Activated T-cell treated with anti-CD3 and anti-CD28 coated beads, Interleukin-2, amount 50 U/mL, for 48 hours (primary cell): Measurements from ENCODE around the gene SYVN1.
"Not testable (repeated sequence)": the region's sequence is repeated elsewhere in the genome, so short reads cannot be mapped to it uniquely, and the experiment has no call there.

Source experiments
- DNase-seq, 2 experiments: peaks; one replicate each; pipeline ENCODE4 v3.0.0-alpha.2; 2020

The SYVN1 gene

GRCh38 chr11:65134240-65134951 lies at the start of gene SYVN1:
TSS of gene SYVN1 (minus strand) at chr11:65134519. CDS start at chr11:65133601, 918 bp downstream.
- peak; percentile 95 to 96 for DNase-seq

GRCh38 chr11:65183201-65183891 lies 49.0 kb upstream of the SYVN1 start:
- DNase-seq, result no peak

- peak; percentile 34 to 42 for DNase-seq
Observed at GRCh38 chr11:65182258-65183170, 48.2 kb upstream of the SYVN1 start.

DNA sequence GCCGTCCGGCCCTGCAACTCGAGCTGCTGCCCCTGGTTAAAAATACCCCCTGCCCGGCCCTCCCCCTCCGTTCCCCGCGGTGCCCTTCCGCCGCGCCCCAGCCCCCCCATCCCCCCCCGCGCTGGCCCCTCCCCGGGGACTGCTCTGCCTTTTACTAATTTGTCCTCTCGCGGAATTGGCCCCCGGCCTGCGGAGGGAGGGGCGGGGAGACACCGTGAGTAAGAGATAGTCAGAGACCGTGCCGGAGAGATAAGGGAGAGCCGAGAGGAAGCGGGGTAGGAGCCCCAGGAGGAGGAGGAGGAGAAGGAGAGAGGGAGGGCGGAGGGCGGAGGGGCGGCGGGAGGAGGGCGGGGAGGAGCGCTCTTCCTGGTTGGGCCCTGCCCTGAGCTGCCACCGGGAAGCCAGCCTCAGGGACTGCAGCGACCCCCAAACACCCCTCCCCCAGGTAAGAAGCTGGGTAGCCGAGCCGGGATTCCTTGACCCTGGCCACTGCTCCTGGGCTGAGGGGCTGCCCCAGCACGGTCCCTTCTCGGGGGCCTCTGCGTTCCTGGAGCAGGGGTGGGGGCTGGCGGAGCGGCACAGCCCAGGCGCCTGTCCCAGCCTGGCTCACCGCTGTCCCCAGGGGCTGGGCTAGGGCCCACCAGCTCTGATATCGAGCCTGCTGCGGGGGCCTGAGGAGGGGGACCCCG lies 47.4 kb upstream of the SYVN1 start, which contains the start of gene CAPN1:
Gene CAPN1 (plus strand): TSS at position 360 of the 689 bp plus-strand sequence. CDS start 774 bp downstream, outside the sequence.
- peak; percentile 86 to 87 for DNase-seq

DNA sequence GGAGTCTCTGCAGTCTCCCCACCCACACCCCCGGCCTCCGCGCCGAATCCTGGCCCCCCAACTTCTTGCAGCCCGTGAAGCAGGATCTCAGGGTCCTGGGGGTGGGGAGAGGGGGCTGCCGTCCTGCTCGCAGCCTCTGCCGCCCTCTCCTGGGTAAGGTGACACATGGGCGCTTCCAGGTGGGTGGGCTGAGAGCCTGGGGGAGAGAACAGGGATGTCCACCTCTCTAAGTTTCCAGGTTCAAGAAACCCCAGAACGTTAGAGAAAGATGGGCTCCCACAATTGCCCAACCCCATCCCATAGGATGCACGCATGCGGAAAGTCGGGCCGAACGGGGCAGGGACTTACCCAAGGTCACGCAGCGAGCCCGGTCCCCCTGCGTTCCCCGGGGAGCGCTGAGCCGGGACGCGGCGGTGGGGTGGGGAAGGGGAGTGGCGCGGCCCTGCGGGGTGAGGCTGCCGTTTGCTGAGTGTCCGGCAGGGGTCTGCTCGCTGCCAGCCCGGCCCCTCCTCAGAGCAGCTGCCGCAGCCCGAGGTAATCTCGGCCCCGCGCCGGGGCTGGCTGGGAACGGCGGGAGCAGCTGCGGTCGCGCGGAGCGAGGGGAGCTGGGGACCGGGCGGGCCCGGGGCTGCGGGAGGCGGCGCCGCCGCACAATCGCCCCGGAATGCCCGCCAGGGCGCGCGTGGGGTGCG lies 46.7 kb upstream of the SYVN1 start:
- DNase-seq, result peak; percentile 73 to 81

DNA sequence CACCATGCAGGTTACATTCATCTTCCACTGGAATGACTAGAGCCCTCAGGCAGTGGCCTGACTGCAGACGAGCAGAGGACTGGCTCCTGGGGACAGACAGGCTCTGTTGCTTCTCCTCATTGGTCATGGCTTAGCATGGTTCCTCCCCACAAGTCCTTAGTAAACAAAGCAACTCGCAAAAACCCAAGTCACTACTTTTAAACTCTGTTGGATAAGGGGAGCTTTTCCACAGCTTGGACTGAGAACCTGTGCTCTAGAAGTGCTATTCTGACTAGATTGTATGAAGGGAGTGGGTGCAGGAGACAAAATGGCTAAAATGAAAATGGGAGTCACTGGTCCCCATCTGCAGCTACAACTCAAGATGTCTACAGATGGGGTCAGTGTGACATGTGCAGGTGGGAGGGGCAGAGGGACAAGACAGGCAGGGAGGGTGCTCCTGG lies 40.3 kb upstream of the SYVN1 start:
- not testable (repeated sequence) for DNase-seq

GRCh38 chr11:65172600-65172999 lies 38.3 kb upstream of the SYVN1 start:
- no peak for DNase-seq

- no peak for DNase-seq
Observed at GRCh38 chr11:65170058-65170534, 35.8 kb upstream of the SYVN1 start, which contains the start of gene SPDYC. TSS of gene SPDYC (plus strand) at chr11:65170233. CDS start at chr11:65171358, 1,125 bp downstream.

- peak in 1 of 2 experiments; percentile 29 for DNase-seq
Observed at GRCh38 chr11:65169164-65169641, 34.9 kb upstream of the SYVN1 start.

GRCh38 chr11:65167656-65168055 lies 33.3 kb upstream of the SYVN1 start:
- DNase-seq, result no peak

DNA sequence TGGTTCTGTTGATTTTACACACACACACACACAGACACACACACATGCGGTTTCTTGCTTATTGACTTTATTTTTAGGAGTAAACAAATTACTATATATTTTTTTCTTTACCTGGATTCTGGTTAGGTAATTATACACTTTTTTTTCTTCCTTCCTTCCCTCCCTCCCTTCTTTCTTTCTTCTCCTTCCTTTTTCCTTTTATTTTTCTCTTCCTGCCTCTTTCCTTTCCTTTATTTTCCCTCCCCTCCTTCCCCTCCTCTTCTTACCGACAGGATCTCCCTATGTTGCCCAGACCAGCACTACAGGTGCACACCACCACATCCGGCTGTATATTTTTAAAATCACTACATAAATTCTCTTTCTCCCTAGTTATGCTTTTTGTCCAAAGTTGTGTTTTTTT lies 32.6 kb upstream of the SYVN1 start:
- DNase-seq, result no peak

DNA sequence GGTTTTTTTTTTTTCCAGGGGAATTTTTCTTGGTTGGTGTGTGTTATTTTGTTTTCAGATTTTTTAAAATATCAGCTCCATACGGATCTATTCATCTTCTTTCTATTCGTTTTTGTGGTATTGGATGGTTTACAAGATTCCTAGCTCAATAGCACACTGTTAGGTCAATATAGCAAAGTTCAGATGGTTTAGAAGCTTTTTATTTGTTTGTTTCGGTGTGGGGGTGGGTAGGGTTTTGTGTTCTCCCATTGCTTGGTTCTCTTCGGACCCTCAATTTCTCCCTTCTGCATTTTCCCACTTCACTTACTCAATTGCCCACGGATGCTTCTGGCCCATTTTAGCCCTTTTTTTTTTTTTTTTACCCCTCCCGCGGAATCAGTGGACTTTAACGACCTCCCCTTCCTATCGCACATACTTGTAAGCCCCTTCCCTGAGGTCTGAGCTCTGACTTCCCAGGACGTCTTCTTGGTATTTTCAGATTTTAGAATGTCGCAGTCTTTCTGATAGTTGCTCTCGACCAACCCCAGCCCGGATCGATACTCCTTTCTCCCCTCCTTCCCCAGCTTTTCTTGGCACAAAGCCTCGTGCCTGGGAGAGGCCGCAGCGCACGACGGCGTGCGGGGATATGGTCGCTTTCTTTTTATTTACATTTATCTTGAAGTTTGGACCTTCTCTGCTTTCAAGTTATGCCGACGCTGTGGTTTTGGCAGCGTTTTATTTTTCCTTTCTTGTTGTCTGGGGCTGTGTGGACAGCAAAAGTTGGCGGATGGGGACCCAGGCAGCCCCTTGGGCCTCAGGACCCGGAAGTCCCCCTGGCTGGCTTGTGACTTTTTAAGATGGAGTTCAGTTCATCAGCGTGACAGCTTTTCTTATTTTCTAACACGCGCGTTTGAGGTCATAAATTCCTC lies 31.3 kb upstream of the SYVN1 start:
- DNase-seq, result no peak

- no peak for DNase-seq
Observed at GRCh38 chr11:65163684-65164083, 29.4 kb upstream of the SYVN1 start.

- no peak for DNase-seq
Observed at GRCh38 chr11:65160643-65161042, 26.3 kb upstream of the SYVN1 start.

DNA sequence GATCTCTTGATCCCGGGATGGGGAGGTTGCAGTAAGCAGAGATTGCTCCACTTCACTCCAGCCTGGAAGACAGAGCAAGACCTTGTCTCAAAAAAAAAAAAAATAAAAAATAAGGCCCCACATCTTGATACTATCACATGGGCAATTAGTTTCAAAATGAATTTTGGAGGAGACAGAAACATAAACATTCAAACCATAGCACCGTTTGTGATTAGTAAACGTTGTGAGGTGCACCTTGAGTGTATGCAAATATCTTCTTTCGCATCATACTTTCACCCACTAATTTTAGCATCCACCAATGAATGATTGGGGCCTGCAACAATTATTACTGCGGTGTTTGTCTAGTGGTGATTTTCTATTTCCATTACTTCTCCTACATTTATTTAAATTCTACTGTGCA lies 24.7 kb upstream of the SYVN1 start:
- DNase-seq, result no peak

GRCh38 chr11:65157336-65157735 lies 23.0 kb upstream of the SYVN1 start:
- no peak for DNase-seq

- DNase-seq, result no peak
Observed at GRCh38 chr11:65156926-65157325, 22.6 kb upstream of the SYVN1 start.

DNA sequence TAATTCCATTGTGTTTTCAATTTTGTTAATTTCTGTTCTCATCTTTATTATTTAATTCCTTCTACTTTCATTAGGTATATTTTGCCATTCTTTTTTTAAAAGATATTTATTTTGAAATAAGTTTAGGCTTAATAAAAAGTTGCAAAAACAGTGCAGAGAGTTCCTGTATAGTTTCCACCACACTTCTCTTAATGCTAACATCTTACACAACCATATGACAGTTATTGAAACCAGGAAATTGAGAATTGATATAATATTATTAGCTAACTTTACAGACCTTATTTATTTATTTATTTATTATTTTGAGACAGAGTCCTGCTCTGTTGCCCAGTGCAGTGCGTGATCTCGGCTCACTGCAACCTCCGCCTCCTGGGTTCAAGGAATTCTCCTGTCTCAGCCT lies 21.9 kb upstream of the SYVN1 start:
- no peak for DNase-seq

DNA sequence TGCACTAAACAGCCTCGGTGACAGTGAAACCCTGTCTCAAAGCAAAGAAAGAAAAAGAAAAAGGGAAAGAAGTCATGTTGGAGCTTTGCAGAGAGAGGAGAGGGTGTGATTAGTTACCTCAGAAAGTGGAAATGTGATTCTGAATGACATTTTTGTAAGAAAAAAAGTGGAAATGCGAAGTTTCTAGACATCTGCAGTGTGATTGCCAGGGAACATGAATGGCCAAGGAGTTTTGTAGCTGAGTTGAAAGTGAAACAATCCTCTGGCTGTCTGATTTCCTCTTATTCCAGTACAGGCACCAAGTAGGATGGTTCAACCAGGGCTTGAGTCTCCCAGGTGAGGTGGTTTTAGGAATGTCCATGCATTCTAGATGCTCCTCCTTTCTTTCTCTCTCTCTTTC lies 17.8 kb upstream of the SYVN1 start:
- no peak for DNase-seq

- no peak for DNase-seq
Observed at GRCh38 chr11:65151331-65151899, 17.1 kb upstream of the SYVN1 start.
